Panc1 (cell line): ENCODE results near the gene CACNA1C. TPM values are rescaled to one million over a fixed set of nuclear protein-coding genes. Genes with fewer than 3 reads are reported as not detected.

ENCODE experiments used
- ATAC-seq: fragments of 200-7000 bp; cut with Tn5 transposase; 2 replicates; pipeline ENCODE4 v1.9.1; 2020; ENCODE audit warnings: mild to moderate bottlenecking, moderate library complexity
- BruUV-seq: library from RNA; stranded (reverse); fragments of 400-500 nt; replicated peaks from 2 replicates; lab custom pipeline; 2021; lab: Mats Ljungman, UMichigan
- CTCF ChIA-PET: fragments of 300-600 bp; sonication (Branson Sonifier 250); formaldehyde crosslinking; loops from one replicate; lab custom pipeline; 2022; ENCODE audit warnings: antibody characterized with exemption; lab: Charles Lee
- POLR2A ChIA-PET: fragments of 300-600 bp; sonication (Branson Sonifier 250); formaldehyde crosslinking; loops from one replicate; lab custom pipeline; 2022; ENCODE audit warnings: antibody characterized with exemption; lab: Charles Lee
- DNase-seq: peaks from one replicate; pipeline ENCODE4 v3.0.0-alpha.2; 2010; ENCODE audit warnings: low read depth, low spot score
- H3K27ac ChIP-seq: 2 replicates; pipeline ENCODE4 v1.5.1; 2011; ENCODE audit warnings: mild to moderate bottlenecking, low read length, inconsistent platforms
- H3K27me3 ChIP-seq: fragments of 200-500 bp; sonication (Bioruptor generic); 2 replicates; pipeline ENCODE4 v1.6.0; 2014; ENCODE audit warnings: low read length, inconsistent platforms; ENCODE audit not compliant: control insufficient read depth, insufficient read depth
- H3K36me3 ChIP-seq: fragments of 200-500 bp; sonication (Bioruptor generic); 2 replicates; pipeline ENCODE4 v1.5.1; 2014; ENCODE audit warnings: inconsistent platforms, mild to moderate bottlenecking, low read length, moderate library complexity; ENCODE audit not compliant: control insufficient read depth, insufficient read depth
- H3K4me1 ChIP-seq: 2 replicates; pipeline ENCODE4 v1.5.1; 2011; ENCODE audit warnings: inconsistent platforms, mild to moderate bottlenecking, low read length, moderate library complexity; ENCODE audit not compliant: control insufficient read depth, insufficient read depth
- H3K4me3 ChIP-seq, 2 experiments: 2 replicates each; pipeline ENCODE4 v1.5.1; 2011 to 2012; ENCODE audit warnings: low read depth in 2 of 2, low read length in 2 of 2, mild to moderate bottlenecking in 2 of 2, inconsistent platforms in 1 of 2, moderate library complexity in 1 of 2
- H3K9me3 ChIP-seq: fragments of 200-500 bp; sonication (Bioruptor generic); 2 replicates; pipeline ENCODE4 v1.5.1; 2014; ENCODE audit warnings: low read depth, mild to moderate bottlenecking, inconsistent platforms, low read length, moderate library complexity; ENCODE audit not compliant: control insufficient read depth, insufficient read depth
- CTCF ChIP-seq: fragments of 450-650 bp; IDR thresholded peaks from 2 replicates; pipeline ENCODE4 v1.5.1; 2017; ENCODE audit warnings: mild to moderate bottlenecking
- POLR2AphosphoS5 ChIP-seq: IDR thresholded peaks from 2 replicates; pipeline ENCODE4 v1.6.1; 2012; ENCODE audit warnings: mild to moderate bottlenecking, low read depth, low read length, moderate library complexity
- REST ChIP-seq, 2 experiments: IDR thresholded peaks; 2 replicates each; pipeline ENCODE4 v1.6.1; 2011 to 2012; ENCODE audit warnings: low read depth in 2 of 2, control low read depth in 1 of 2, low read length in 1 of 2, mild to moderate bottlenecking in 1 of 2, moderate library complexity in 1 of 2; ENCODE audit not compliant: insufficient read depth in 1 of 2
- SIN3A ChIP-seq: IDR thresholded peaks from 2 replicates; pipeline ENCODE4 v1.6.1; 2012; ENCODE audit warnings: low read depth, mild to moderate bottlenecking, low read length, moderate library complexity, borderline replicate concordance; ENCODE audit not compliant: insufficient read depth
- TCF7L2 ChIP-seq: IDR thresholded peaks from 2 replicates; pipeline ENCODE4 v1.6.1; 2011; ENCODE audit warnings: mild to moderate bottlenecking, low read depth, low read length, inconsistent platforms
- in situ Hi-C: cut with HindIII; loops from 2 replicates; pipeline ENCODE4 v1.10.0; 2016; ENCODE audit warnings: low sequenced_read_pairs, low pct_unique_long_range_greater_than_20kb
- intact Hi-C: fragments of 100-400 bp; cut with micrococcal nuclease; formaldehyde crosslinking; loops from one replicate; pipeline ENCODE4 v1.10.0; 2022; ENCODE audit not compliant: unreplicated experiment
- total RNA-seq: library from RNA; stranded (reverse); gene quantifications from one replicate; pipeline ENCODE4 v1.2.1, GENCODE V29; 2021; ENCODE audit not compliant: unreplicated experiment

CACNA1C gene
- total RNA-seq, 1 experiment from 2014 or later, result 0.03 TPM

- BruUV-seq, result no TSS peak
- Histone ChIP-seq H3K4me3 (no peak overlapping the region), H3K4me1 (no peaks in the 10 kb centered on the region), H3K27me3 (no peaks in the 10 kb centered on the region), H3K27ac (no peak overlapping the region), H3K36me3 (no peaks in the 10 kb centered on the region), H3K9me3 (no peaks in the 10 kb centered on the region)
- POLR2A ChIA-PET, result no interaction called here
- CTCF ChIA-PET, result interaction anchor here (0.6 kb wide), 1 partner anchor 488 kb away, joined by 3 read pairs; no protein-coding TSS in a partner anchor
- in situ Hi-C loops, result no loop called here
- intact Hi-C loops, result no loop called here
- TF ChIP-seq POLR2AphosphoS5 (no peak), CTCF (no peak), REST (IDR thresholded peaks at IDR 0.05; ENCODE audit: insufficient read depth in 1 of 2, low read depth in 2 of 2, low read length in 1 of 2) (no peak), SIN3A (no peak), TCF7L2 (no peak)
- ATAC-seq (no peak), DNase-seq (no peak)
These were observed 142.3 kb downstream of the CACNA1C start for GRCh38 chr12:2195085-2195484.

- ATAC-seq (no peak), DNase-seq (no peak)
- H3K27ac ChIP-seq, result no peak overlapping the region
- H3K9me3 ChIP-seq, result no peaks in the 10 kb centered on the region
- no peak for TF ChIP-seq POLR2AphosphoS5
- TF ChIP-seq CTCF, result no peak
- no peak for TF ChIP-seq REST (IDR thresholded peaks at IDR 0.05; ENCODE audit: insufficient read depth in 1 of 2, low read depth in 2 of 2, low read length in 1 of 2)
- no peak for TF ChIP-seq SIN3A
- no peak for TF ChIP-seq TCF7L2
- ChIA-PET POLR2A (no interaction called here), CTCF (no interaction called here)
- in situ Hi-C loops (no loop called here), intact Hi-C loops (no loop called here)
- H3K36me3 ChIP-seq, result no peaks in the 10 kb centered on the region
- BruUV-seq, result no TSS peak
- no peak overlapping the region for H3K4me3 ChIP-seq
- H3K27me3 ChIP-seq, result no peaks in the 10 kb centered on the region
- H3K4me1 ChIP-seq, result no peaks in the 10 kb centered on the region
These were observed 145.3 kb downstream of the CACNA1C start for GRCh38 chr12:2198005-2198501.
